Stimulated activated CD8-positive, alpha-beta memory T cell treated with anti-CD3 and anti-CD28 coated beads, Interleukin-12 subunit alpha, Interleukin-12 subunit beta, amount 100 ng/mL, for 24 hours (primary cell): ENCODE data around the gene MOGAT3.

ENCODE experiments used
- DNase-seq: peaks from one replicate; pipeline ENCODE4 v3.0.0-alpha.2; 2020; ENCODE audit errors: extremely low read depth

The MOGAT3 gene, protein sequence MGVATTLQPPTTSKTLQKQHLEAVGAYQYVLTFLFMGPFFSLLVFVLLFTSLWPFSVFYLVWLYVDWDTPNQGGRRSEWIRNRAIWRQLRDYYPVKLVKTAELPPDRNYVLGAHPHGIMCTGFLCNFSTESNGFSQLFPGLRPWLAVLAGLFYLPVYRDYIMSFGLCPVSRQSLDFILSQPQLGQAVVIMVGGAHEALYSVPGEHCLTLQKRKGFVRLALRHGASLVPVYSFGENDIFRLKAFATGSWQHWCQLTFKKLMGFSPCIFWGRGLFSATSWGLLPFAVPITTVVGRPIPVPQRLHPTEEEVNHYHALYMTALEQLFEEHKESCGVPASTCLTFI

DNA sequence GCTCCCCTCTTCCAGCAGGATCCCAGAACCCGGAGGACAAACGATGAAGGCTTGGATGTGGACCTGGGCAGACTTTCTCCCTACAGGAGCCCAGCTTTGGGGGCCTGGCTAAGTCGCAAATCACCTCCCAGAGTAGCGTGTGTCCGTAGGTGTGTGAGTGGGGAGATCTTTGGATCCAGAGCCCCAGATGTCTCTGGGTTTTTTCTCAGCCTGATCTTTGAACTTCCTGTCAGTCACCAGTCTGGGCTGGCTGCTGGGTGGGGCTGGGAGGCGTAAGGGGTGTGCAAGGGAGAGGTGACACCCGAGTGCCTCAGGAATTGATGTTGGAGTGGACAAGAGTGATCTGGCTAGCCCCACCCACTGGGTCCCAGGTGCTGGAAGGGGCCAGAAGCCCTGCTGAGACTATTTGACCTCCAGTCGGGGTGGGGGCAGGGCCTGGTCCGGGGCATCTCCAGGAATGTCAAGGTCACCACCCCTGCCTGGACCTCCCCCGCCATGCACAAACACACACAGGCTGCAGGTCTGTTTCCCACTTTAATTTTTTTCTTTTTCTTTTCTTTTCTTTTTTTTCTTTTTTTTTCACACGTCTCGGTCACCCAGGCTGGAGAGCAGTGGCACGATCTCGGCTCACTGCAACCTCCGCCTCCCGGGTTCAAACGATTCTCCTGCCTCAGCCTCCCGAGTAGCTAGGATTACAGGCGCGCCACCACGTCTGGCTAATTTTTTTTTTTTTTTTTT lies at the start of gene MOGAT3:
Gene MOGAT3 (minus strand): TSS at position 175 of the 738 bp plus-strand sequence. CDS start 182 bp downstream, outside the sequence.
- DNase-seq = no peak

DNA sequence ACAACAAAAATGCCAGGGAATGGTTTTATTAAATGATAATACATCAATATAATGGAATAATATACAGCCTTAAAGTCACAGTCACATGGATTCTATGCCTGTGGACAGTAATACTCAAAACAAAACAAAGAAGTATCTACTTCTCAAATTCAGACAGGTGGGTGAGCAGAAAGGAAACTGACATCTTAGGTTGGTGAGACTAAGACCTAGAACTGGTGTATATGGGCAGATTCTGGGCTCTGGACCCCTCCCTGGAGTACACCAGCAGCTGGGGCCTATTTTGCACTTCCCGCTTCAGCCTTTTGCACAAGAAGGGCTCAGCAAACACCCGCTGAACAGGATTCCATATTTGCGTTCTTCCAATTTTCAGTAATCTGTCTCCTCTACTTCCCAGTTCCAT lies 49.5 kb upstream of the MOGAT3 start:
- DNase-seq = no peak

DNA sequence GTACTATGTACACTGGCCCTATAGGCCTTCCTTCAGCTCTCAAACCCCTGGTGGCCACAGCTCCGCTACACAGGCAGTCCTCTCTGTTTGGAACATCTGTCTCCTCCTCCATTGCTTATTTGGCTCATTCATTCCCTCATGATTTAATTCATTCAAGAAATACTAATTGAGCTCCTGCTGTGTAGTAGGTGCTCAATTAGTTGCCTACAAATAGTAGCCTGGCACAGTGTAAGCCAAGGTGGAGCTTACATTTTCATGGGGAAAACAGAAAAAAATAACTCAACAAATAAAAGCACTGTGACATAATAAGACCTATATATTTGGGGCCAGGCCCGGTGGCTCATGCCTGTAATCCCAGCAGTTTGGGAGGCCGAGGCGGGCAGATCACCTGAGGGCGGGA lies 47.4 kb upstream of the MOGAT3 start:
- no peak for DNase-seq

DNA sequence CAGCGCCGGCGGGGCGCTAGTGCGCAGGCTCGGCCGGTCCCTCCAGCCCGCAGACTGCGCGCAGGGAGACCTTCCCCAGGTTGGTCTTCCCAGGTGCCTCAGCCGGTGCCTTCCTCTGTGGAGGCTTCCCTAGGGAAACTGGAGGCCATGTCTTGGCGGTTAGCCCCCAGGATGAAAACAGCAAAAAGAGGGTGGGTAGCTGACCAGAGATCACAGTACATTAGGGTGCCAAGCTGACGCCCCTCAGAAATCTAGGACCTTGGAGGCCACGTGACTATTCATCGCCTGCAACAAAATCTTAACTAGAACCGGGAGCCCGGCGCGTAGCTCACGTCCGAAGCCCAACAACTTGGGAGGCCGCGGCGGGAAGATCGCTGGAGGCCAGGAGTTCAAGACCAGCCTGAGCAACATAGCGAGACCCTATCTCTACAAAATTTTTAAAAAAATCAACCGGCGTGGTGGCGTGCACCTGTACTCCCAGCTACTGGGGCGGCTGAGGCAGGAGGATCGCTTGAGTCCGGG lies 44.4 kb upstream of the MOGAT3 start:
- no peak for DNase-seq

DNA sequence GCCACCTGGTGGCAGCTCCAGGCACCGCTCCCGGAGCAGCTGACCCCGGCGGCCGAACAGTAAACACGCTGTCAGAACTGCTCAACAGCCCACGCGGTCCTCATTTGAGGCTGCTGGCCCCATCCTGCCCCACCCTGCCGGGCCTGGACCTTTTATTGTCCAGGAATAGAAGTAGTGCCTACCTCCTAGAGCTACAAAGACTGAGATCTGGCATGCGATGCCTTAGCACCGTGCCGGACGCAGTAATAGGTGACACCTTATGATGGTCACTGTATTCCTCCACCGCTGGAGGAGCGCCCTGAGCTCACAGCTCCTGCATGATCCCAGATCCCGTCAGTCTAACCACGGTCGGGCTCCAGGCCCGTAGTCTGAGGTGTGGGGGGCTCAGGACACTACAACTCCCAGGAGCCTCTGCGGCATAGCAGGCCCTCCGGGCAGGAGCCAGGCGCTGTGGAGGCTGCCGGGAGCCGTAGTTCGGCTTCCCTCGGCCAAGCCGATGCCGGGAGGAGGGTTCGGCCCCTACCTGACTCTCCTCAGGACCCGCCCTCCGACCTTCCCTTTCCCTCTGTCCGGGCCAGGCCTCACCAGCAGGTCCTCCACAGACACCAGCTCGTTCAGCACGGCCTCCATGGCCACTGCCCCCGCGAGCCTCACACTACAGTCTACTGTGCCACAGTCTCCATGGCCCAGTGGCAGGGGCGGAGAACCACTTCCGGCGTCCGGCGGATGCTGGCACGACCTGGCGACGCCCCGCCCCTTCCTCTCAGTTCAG lies 43.7 kb upstream of the MOGAT3 start, which contains the start of gene FIS1:
Gene FIS1 (minus strand): TSS at position 707 of the 772 bp plus-strand sequence. CDS start 77 bp downstream, at position 630.
- peak; percentile 88 for DNase-seq

DNA sequence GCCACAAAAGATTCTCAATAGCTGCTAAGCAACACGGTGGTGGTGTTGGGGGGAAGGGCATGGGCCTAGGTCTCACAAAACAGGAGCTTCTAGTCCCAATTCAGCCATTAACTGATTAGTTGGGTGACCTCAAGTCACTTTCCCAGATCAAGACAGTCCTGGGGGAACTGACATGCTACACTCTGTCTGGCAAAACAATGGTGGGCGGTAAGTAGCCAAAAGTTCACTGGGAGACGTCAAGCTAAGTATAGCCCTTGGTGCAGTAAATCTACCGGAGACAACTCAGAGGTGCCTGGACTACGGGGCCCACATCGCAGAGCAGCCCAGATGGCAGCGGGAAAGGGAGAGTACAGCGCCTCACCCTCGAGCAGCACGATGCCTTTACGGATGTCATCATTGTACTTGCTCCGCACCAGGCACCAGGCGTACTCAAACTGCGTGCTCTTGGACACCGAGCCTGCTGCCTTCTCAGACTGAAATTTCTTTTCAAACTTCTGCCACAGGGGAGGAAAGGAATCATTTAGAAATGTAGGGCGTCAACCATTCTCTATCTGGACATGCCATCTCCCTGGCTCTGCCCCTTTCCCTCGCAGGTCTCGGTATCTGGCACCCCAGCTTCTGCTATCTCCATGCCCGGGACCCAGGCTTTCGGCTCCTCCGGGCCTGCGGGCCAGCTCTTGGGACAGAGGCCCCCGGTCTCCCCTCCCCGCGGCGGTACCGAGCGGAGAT lies 43.0 kb upstream of the MOGAT3 start:
- DNase-seq = no peak

DNA sequence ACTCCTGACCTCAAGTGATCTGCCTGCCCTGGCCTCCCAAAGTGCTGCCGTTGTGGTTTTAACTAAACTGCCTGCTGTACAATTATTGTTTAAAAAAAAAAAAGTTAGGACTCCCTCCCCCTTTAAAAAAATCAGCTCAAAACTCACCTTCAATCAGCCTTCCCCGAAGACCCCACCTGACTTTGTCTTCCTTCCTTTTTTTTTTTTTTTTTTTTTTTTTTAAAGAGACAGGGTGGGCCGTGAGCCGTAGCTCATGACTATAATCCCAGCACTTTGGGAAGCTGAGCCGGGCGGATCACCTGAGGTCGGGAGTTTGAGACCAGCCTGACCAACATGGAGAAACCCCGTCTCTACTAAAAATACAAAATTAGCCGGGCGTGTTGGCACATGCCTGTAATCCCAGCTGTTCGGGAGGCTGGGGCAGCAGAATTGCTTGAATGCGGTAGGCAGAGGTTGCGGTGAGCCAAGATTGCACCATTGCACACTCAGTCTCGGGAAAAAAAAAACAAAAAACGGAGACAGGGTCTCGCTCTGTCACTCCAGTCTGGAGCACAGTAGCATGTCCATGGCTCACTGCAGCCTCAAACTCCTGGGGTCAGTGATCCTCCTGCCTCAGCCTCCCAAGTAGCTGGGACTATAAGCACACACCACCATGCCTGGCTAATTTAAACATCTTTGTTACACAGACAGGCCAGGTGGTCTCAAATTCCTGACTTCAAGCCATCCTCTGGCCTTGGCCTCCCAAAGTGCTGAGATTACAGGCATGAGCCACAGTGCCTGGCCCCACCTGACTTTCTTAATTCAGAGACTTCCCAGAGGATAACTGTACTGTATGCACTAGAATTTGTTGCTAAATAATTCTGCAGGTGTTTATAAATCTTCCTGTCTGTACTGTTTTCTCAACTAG lies 40.9 kb upstream of the MOGAT3 start:
- DNase-seq = no peak

DNA sequence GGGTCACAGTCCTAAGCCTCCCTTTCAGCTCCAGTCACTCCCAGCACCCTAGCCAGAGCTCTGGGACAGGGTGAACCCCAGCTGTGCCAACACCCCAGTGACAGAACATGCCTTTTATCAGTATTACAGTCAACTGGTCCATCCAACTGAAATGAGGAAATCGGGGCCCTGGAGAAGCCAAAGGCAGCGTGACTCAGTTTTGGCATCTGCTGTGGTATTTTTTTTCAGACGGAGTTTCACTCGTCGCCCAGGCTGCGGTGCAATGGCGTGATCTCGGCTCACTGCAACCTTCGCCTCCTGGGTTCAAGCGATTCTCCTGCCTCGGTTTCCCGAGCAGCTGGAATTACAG lies 40.2 kb upstream of the MOGAT3 start:
- DNase-seq = no peak

DNA sequence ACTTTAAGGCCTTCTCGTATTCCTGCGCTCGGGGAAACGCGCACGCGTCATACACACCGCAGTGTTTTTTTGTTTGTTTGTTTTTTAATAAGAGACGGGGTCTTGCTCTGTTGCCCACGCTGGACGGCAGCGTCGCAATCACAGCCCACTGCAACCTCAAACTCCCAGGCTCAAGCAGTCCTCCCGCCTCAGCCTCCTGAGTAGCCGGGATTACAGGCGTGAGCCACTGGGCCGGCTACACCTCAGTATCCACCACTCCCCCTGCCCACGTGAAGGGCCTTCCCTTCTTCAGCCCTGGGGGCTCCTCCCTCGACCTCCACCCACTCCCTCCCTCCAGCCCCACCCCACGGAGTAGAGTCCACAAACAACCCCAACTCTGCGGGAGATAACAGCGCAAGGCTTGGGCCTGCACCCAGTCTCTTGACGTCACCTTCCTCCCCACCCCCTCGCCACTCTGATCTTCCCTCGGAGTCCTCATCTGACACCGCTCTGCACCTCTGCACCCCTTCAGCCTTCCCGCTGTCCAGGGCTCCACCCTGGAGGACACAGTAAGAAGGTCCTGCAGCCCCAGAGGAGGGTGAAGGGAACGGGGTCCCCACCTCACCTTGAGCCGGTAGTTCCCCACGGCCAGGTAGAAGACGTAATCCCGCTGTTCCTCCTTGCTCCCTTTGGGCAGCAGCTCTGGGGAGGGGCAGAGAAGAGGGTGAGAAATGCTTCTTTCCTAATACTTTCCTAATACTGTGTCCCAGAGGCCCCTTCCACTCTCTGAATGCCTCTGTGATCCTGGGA lies 39.6 kb upstream of the MOGAT3 start:
- no peak for DNase-seq

DNA sequence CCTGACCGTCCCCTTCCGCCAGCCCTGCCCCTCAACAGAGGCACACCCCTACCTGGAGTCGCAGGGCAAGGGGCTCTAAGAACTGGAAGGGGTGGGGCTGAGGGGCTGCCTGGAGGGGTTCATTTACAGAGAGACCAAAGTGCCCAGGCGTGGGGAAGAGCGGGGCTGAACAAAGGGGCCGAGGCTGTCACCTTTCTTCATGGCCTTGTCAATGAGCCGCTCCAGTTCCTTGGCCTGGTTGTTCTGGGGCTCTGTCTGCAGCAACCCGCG lies 39.0 kb upstream of the MOGAT3 start:
- DNase-seq = no peak

DNA sequence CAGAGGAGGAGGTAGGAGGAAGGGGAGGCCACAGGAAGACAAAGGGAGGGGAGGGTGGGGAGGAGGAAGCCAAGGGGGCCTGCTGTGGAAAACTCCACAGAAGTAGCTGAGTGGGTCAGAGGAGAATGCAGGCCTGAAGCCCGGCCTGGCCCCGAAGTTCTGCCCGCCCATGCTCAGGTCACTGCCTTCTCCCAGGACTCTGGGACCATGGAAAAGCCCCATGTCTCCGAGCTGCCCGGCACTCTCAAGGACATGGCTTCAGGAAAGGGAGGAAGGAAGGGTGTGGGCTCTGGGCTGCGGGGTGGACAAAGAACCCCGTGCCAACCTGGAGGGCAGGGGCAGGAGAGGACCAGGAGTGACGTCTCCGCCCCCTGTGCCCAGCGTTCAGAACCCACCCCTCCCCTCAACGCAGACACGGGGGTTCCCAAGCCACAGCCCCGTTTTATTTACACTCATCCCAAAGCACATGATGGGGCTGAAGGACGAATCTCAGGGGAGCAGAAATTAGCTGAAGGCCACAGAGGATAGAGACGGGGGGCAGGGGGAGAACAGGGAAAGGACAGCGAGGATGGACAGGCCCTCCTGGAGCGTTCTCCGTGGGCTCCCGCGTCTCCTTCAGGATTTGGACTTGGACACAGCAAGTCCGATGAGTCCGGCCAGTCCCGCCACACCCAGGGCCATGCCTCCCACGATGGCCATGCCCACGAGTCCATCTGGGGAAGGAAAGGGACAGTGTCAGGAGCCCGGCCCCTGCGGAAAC lies 38.5 kb upstream of the MOGAT3 start:
- no peak for DNase-seq

DNA sequence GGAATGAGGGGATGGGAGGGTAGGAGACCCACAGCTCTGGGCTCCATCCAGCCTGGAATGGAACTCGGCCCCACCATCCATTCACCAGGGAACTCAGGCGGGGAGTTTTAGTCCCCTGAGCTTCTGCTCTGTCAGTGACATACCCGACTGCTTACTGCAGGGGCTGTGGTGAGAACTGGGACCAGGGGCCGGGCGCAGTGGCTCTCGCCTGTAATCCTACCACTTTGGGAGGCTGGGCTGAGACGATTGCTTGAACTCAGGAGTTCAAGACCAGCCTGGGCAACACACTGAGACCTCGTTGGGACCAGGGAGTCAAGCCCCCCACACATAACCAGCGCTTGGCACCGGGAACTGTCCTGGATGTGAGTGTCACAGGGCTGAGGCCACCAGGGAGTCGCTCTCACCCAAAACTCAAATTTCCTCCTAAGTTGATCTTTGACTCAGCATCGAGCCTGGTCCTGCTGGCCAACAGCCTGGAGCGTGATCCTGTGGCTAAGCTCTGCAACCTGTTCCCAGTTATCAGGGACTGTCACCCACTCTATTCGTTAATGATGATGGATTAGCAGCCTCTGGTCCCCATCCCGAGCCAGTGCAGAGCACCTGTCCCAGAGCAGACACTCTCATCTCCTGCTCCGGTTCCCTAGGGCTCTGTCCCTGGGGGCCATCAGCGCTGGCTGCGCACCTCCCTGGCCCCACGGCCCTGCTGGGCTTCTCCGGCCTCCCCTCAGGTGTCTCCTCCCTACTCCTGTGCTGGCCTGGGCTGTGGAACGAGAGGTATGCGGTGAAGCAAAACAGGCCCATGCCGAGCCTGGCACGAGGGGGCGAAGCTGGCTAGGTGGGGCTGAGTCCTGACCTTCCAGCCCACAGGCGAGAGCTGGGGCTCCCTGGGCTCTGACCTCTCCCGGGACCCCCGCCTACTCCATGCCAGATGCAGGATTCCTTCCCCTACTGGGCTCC lies 37.7 kb upstream of the MOGAT3 start:
- DNase-seq = no peak

DNA sequence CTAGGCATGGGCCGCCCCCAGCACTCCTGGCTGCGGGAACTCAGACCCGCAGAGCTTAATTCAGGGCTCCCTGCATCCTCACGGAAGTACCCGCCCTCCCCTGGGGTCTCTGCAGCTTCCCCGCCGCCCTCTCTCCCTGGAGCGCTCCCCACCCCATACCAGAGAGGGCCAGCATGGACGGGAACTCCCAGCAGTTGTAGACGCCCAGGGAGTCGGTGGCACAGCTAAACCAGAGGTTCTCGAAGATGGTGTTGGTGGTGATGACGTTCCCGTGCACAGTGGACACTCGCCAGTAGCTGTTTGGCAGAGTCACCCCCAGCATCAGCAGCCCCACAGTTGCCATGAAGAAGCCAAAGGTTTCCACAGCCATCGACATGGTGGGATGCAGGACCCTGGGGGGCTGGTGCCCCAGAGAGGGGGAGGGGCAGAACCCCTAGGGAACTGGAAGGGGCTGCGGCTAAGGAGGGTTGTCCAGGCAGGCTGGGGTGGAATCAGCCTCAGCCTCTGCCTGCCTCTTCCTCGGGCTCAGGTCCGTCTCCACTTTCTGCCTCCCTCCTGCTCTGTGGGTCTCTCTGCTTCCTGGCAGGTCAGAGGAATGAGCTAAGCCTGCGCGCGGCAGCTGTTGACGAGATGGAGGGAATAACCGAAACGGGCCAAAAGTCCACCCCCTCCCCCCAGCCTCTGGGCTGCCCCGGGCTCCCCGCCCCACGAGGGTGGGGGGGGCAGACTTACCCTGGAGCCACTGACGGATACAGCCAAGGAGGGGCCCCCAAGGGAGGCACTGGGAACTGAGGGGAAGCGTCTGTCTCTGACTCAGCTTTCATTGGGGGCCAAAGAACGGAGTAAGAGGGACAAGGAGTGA lies 36.6 kb upstream of the MOGAT3 start, which contains the start of gene CLDN15:
Gene CLDN15 (minus strand): TSS at position 597 of the 862 bp plus-strand sequence. CDS start 221 bp downstream, at position 376.
- no peak for DNase-seq

DNA sequence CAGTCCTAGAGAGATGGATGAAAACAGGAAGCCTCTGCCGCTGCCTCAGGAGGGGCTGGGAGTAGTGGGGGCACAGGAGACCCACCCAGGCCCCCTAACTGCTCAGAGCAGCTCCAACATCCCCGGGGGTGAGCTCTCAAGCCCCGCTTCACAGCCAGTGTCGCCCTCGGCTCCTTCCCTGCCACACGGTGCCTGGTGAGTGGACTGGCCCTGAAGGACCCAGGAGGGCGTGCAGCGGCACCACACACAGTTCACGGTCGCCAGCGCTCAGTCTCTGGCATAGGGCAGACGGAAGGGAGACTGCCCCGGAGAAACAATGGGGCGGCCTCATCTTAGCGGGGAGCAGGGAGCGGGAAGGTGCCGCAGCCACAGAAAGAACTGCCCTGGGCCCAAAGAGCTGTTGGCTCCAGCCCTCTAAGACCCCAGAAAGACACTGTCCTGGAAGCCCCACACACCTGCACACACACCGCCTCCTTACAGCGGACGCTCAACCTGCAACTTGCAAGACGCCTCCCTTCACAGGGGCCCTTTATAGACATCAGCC lies 35.5 kb upstream of the MOGAT3 start:
- no peak for DNase-seq

DNA sequence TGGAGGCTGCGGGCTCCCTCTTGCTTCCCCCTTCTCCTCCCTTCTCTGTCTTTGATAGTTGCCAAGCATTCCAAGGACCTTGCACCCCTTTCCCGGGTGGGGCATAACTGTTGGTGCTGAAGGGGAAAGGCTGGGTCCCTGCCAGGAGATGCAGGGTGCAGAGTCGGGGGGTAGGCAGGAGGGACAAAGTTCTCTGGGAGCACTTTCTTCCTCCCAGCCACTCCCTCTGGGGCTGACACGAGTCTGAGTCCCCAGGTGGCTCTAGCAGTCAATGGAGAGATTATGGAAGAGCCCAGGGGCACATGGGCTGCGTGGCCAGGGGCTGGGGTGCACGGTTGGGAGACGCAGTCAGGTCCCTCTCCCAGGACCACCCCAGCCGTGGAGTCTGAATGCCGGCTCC lies 34.7 kb upstream of the MOGAT3 start:
- DNase-seq = no peak

DNA sequence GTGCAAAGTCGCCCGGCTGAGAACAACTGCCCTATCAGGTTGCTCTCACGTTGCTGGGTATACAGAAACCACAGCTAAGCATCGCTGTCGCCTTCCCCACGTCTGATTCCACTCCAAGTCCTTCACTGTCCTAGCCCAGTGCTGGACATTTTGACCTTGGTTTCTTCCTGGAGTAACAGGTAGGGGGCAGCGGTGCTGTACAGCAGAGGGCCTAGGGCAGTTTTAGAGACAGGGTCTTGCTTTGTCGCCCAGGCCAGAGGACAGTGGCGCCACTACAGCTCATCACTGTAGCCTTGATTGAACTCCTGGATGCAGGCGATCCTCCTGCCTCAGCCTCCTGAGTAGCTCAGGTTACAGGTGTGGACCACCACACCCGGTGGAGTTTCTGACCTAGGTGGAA lies 34.2 kb upstream of the MOGAT3 start:
- no peak for DNase-seq

DNA sequence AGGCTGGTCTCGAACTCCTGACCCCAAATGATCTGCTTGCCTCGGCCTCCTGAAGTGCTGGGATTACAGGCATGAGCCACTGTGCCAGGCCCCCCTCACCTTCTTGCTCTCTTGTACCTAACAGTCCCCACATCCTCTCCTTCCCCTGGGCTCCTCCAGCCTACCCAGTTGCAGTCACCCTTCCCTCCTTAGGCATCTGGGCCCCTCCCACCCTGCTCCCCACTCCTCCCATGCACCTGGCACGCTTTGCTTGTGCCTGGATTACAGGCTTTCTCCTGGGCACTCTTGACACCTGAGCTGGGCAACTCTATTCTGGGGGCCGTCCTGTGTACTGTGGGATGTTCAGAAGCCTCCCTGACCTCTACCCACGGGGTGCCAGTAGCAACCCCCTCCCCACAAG lies 33.8 kb upstream of the MOGAT3 start:
- DNase-seq = no peak
